Measurements from ENCODE around the gene ABRACL. TPM values are rescaled to one million over a fixed set of nuclear protein-coding genes. Genes with fewer than 3 reads are reported as not detected.

Gene ABRACL
- total and polyA plus RNA-seq, 2 donors (not counting 1 experiment from before 2014, with no cell fraction given): 13.6 to 22.6 TPM

DNA sequence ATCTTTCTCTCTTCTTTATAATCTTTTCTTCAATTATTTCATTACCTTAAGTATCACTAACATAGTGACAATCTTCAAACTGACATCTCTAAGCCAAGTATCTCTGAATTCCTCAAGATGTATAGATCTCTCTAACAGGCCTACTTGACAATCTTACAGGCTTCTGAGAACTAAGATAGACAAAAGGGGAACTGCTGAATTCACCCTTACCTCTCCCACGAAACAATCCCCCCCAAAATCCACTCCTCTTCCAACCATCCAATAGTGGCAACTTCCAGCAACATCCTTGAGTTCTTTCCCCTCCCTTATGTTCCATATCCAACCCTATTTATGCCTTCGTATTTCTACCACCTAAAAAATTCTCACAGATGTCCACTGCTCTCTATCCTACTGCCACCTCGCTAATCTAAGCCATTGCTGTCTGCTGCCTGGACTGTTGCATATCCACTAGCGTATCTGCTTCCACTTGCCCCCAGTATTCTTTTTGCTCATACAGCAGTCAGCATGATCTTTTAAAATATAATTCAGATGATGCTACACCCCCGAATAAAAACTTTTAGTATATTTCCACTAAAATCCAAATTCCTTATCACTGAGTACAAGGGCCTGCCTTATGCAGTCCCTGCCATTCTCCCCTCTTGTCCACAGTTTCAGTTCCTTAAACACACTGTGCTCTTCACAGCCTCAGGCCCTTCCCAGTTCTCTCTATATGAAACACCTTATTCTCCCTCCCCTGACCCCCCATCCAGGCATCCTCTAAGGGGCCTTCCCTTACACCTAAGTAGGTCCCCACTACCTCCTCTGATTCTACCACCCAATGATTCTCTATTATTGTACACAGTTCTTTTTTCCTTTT, 48.5 kb upstream of the ABRACL start:
- TF ChIP-seq EZH2 (IDR thresholded peaks at IDR 0.05; ENCODE audit: borderline replicate concordance, insufficient read depth, low read depth, low read length, poor library complexity, severe bottlenecking) (no peak), CTCF (IDR thresholded peaks at IDR 0.05) (no peak)
- peaks cover 47% of the 10 kb centered on the region for H4K20me1 ChIP-seq (ENCODE audit: control insufficient read depth, insufficient read depth, low read length, poor library complexity, severe bottlenecking)
- ChIA-PET POLR2A (no interaction called here), CTCF (no interaction called here)
- H3K4me3 ChIP-seq (ENCODE audit: control extremely low read depth in 1 of 5, extremely low read depth in 1 of 5, insufficient read depth in 1 of 5, low read depth in 2 of 5, low read length in 4 of 5): no peak overlapping the region
- no peaks in the 10 kb centered on the region for H3K27me3 ChIP-seq (replicated peaks in 1 of 4; ENCODE audit: control extremely low read depth in 1 of 4, control insufficient read depth in 3 of 4, insufficient read depth in 4 of 4, low read length in 3 of 4)
- intact Hi-C loops (cut with micrococcal nuclease): no loop called here
- H3K9me3 ChIP-seq (ENCODE audit: control extremely low read depth in 1 of 3, control insufficient read depth in 2 of 3, insufficient read depth in 1 of 3, low read length in 2 of 3): no peaks in the 10 kb centered on the region
- Mint-ChIP-seq H3K27me3 (no peaks in the 10 kb centered on the region), H3K4me1 (peaks cover 44% of the 10 kb centered on the region), H3K9me3 (ENCODE audit: insufficient read depth) (no peaks in the 10 kb centered on the region), H3K4me3 (no peak overlapping the region), H3K27ac (peak overlapping the region; percentile 18)
- ATAC-seq (ENCODE audit: low read depth) (peak; percentile 62), DNase-seq (peak; percentile 37)
- WGBS (ENCODE audit: insufficient coverage): 95% methylated on average over 5 of the region's 5 CpGs
- H2AFZ ChIP-seq (ENCODE audit: insufficient read depth, low read depth, low read length, poor library complexity, severe bottlenecking): no peak overlapping the region
- H3K9ac ChIP-seq (ENCODE audit: low read length): no peak overlapping the region
- H3K27ac ChIP-seq (ENCODE audit: low read length in 2 of 2): no peak overlapping the region
- H3K4me2 ChIP-seq (replicated peaks; ENCODE audit: low read depth, low read length, poor library complexity, severe bottlenecking): no peak overlapping the region
- peaks cover 0 to 2% of the 10 kb centered on the region in 2 experiments for H3K36me3 ChIP-seq (replicated peaks in 1 of 2; ENCODE audit: control extremely low read depth in 1 of 2, control insufficient read depth in 1 of 2, extremely low read depth in 1 of 2, insufficient read depth in 2 of 2, low read length in 1 of 2)
- H3K4me1 ChIP-seq (ENCODE audit: control insufficient read depth in 2 of 2, insufficient read depth in 2 of 2, low read length in 2 of 2): peaks cover 11 to 20% of the 10 kb centered on the region in 2 donors
- peaks cover 99% of the 10 kb centered on the region for H3K79me2 ChIP-seq (ENCODE audit: control insufficient read depth, insufficient read depth, low read length)

DNA sequence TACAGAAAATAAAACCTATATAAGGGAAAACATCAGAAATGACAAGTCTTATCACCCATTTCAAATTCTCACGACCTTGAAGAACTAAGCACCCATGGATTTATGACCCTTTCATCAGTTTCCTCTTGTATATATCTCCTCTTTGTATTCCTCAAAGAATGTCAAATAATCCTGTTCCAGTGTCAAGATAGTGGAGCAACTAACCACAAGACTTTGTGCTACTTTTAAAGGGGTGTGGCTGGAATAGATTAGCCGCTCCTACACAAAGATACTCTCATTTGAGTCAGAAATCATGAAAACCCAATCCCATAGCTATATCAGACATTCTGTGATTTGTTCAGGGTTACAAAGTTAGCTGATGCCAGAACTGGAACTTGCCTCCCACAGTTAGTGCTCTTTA, 47.1 kb upstream of the ABRACL start:
- ATAC-seq (ENCODE audit: low read depth): no peak
- DNase-seq: no peak
- Mint-ChIP-seq H3K4me1 (peaks cover 45% of the 10 kb centered on the region), H3K4me3 (no peak overlapping the region), H3K27ac (peak overlapping the region; percentile 15), H3K9me3 (ENCODE audit: insufficient read depth) (no peaks in the 10 kb centered on the region), H3K27me3 (no peaks in the 10 kb centered on the region)
- Histone ChIP-seq H3K4me3 (ENCODE audit: control extremely low read depth in 1 of 5, extremely low read depth in 1 of 5, insufficient read depth in 1 of 5, low read depth in 2 of 5, low read length in 4 of 5) (no peak overlapping the region), H3K4me2 (replicated peaks; ENCODE audit: low read depth, low read length, poor library complexity, severe bottlenecking) (no peak overlapping the region), H3K36me3 (replicated peaks in 1 of 2; ENCODE audit: control extremely low read depth in 1 of 2, control insufficient read depth in 1 of 2, extremely low read depth in 1 of 2, insufficient read depth in 2 of 2, low read length in 1 of 2) (peaks cover 0 to 2% of the 10 kb centered on the region in 2 experiments), H2AFZ (ENCODE audit: insufficient read depth, low read depth, low read length, poor library complexity, severe bottlenecking) (no peak overlapping the region), H3K4me1 (ENCODE audit: control insufficient read depth in 2 of 2, insufficient read depth in 2 of 2, low read length in 2 of 2) (peaks cover 23 to 26% of the 10 kb centered on the region in 2 donors), H3K79me2 (ENCODE audit: control insufficient read depth, insufficient read depth, low read length) (peaks cover 99% of the 10 kb centered on the region), H4K20me1 (ENCODE audit: control insufficient read depth, insufficient read depth, low read length, poor library complexity, severe bottlenecking) (peaks cover 39% of the 10 kb centered on the region), H3K9ac (ENCODE audit: low read length) (no peak overlapping the region), H3K9me3 (ENCODE audit: control extremely low read depth in 1 of 3, control insufficient read depth in 2 of 3, insufficient read depth in 1 of 3, low read length in 2 of 3) (no peaks in the 10 kb centered on the region), H3K27ac (ENCODE audit: low read length in 2 of 2) (no peak overlapping the region), H3K27me3 (replicated peaks in 1 of 4; ENCODE audit: control extremely low read depth in 1 of 4, control insufficient read depth in 3 of 4, insufficient read depth in 4 of 4, low read length in 3 of 4) (no peaks in the 10 kb centered on the region)
- TF ChIP-seq EZH2 (IDR thresholded peaks at IDR 0.05; ENCODE audit: borderline replicate concordance, insufficient read depth, low read depth, low read length, poor library complexity, severe bottlenecking) (no peak), CTCF (IDR thresholded peaks at IDR 0.05) (no peak)
- no CpG with 5 or more reads among the region's 2 CpGs for WGBS (ENCODE audit: insufficient coverage)
- POLR2A ChIA-PET: no interaction called here
- intact Hi-C loops (cut with micrococcal nuclease): no loop called here
- CTCF ChIA-PET: interaction anchor here (0.7 kb wide), 1 partner anchor 388 kb away, joined by 3 read pairs; no protein-coding TSS in a partner anchor
